ENCODE results near the gene RAI1. TPM values are rescaled to one million over a fixed set of nuclear protein-coding genes. Genes with fewer than 3 reads are reported as not detected.

RAI1 gene
- total RNA-seq, 1 experiment from 2014 or later: 46.8 TPM

DNA sequence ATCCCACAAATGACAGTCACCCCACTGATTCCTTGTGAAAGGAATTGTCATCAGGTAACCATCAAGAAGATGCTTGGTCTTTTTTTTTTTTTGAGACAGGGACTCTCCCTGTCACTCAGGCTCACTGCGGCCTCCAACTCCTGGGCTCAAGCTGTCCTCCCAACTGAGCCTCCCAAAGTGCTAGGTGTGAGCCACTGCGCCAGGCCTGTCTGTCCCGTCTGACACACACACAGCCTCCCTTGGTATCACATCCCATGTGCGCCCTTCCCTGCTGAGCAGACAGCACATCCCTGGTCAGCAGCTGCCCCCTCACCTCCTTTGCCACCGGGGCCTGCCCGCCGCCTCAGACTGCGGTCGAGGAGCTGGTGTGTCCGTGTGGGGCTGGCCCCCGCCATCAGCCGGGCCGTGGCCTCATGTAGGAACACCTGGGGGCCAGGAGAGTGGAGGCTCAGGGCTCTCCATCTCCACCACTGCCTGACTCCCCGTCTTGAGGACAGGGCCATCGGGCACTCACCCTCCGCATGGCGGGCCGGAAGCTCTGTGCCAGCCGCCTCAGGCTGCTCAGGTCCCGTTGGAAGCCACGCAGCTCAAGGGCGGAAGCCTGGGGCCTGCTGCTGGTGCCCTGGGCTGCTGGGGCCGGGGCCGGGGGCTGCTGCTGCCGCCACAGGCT lies 131.9 kb downstream of the RAI1 start:
- TF ChIP-seq, protein P1, sequence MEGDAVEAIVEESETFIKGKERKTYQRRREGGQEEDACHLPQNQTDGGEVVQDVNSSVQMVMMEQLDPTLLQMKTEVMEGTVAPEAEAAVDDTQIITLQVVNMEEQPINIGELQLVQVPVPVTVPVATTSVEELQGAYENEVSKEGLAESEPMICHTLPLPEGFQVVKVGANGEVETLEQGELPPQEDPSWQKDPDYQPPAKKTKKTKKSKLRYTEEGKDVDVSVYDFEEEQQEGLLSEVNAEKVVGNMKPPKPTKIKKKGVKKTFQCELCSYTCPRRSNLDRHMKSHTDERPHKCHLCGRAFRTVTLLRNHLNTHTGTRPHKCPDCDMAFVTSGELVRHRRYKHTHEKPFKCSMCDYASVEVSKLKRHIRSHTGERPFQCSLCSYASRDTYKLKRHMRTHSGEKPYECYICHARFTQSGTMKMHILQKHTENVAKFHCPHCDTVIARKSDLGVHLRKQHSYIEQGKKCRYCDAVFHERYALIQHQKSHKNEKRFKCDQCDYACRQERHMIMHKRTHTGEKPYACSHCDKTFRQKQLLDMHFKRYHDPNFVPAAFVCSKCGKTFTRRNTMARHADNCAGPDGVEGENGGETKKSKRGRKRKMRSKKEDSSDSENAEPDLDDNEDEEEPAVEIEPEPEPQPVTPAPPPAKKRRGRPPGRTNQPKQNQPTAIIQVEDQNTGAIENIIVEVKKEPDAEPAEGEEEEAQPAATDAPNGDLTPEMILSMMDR (conservative IDR thresholded peaks at IDR 0.05; ENCODE audit: low read depth, low read length): no peak
- no peak for TF ChIP-seq EZH2 (IDR thresholded peaks at IDR 0.05; ENCODE audit: borderline replicate concordance, low read depth, low read length, poor library complexity, severe bottlenecking)
- POLR2A ChIA-PET (ENCODE audit: low non-redundant PET): interaction anchor here (0.7 kb wide), 2 partner anchors 9 to 41 kb away, joined by 5 to 7 read pairs; no protein-coding TSS in a partner anchor

DNA sequence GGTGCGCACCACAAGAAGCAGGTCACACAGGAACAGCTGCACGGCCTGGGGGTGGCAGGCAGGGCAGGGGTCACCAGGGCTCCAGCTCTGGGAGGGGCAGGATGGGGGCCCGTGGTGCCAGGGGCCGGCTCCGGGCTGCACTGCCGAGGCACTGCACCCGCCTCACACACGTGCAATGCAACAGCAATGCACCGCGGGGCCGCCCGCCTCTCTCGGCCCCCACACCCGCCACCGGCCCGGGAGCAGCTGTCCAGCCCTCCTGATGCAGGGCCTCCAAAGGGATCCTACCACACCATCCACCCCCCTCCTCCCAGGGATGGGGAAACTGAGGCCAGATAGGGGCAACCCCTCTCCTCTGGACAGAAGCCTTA lies 132.5 kb downstream of the RAI1 start:
- Histone ChIP-seq H3K27me3 (replicated peaks; ENCODE audit: insufficient read depth, low read depth, low read length, poor library complexity) (no peaks in the 10 kb centered on the region), H3K4me3 (ENCODE audit: low read depth, low read length, poor library complexity, severe bottlenecking) (no peak overlapping the region), H3K27ac (ENCODE audit: low read depth, low read length, poor library complexity, severe bottlenecking) (peak overlapping the region; percentile 37), H3K4me1 (ENCODE audit: insufficient read depth, low read length, poor library complexity, severe bottlenecking) (peaks cover 44% of the 10 kb centered on the region), H3K9me3 (ENCODE audit: low read depth, low read length, poor library complexity, severe bottlenecking) (no peaks in the 10 kb centered on the region), H3K36me3 (ENCODE audit: insufficient read depth, low read length, poor library complexity, severe bottlenecking) (peaks cover 82% of the 10 kb centered on the region)
- intact Hi-C loops (cut with micrococcal nuclease; ENCODE audit: unreplicated experiment): loop anchor here (2.0 to 5.0 kb wide), 3 partner anchors 105 to 219 kb away; partner anchors contain the start of gene RAI1
- POLR2A ChIA-PET (ENCODE audit: low non-redundant PET): no interaction called here
- CTCF ChIA-PET: no interaction called here
- no peak for DNase-seq (ENCODE audit: low spot score)
- TF ChIP-seq EZH2 (IDR thresholded peaks at IDR 0.05; ENCODE audit: borderline replicate concordance, low read depth, low read length, poor library complexity, severe bottlenecking): no peak
- TF ChIP-seq, protein P1 (conservative IDR thresholded peaks at IDR 0.05; ENCODE audit: low read depth, low read length): no peak
- BruUV-seq (replicated peaks): no TSS peak

More for the DNA sequence above, 131.9 kb downstream of the RAI1 start:
- no TSS peak for BruUV-seq (replicated peaks)
- CTCF ChIA-PET: interaction anchor here (0.8 to 1.2 kb wide), 3 partner anchors 12 to 49 kb away, joined by 5 read pairs; no protein-coding TSS in a partner anchor
- no peaks in the 10 kb centered on the region for H3K9me3 ChIP-seq (ENCODE audit: low read depth, low read length, poor library complexity, severe bottlenecking)
- H3K36me3 ChIP-seq (ENCODE audit: insufficient read depth, low read length, poor library complexity, severe bottlenecking): peaks cover 80% of the 10 kb centered on the region
- H3K27ac ChIP-seq (ENCODE audit: low read depth, low read length, poor library complexity, severe bottlenecking): peak overlapping the region; percentile 37
- H3K4me1 ChIP-seq (ENCODE audit: insufficient read depth, low read length, poor library complexity, severe bottlenecking): peaks cover 39% of the 10 kb centered on the region
- no peak overlapping the region for H3K4me3 ChIP-seq (ENCODE audit: low read depth, low read length, poor library complexity, severe bottlenecking)
- peak; percentile 47 for DNase-seq (ENCODE audit: low spot score)
- intact Hi-C loops (cut with micrococcal nuclease; ENCODE audit: unreplicated experiment): loop anchor here (2.0 to 5.0 kb wide), 3 partner anchors 106 to 220 kb away; partner anchors contain the start of gene RAI1
- H3K27me3 ChIP-seq (replicated peaks; ENCODE audit: insufficient read depth, low read depth, low read length, poor library complexity): no peaks in the 10 kb centered on the region

DNA sequence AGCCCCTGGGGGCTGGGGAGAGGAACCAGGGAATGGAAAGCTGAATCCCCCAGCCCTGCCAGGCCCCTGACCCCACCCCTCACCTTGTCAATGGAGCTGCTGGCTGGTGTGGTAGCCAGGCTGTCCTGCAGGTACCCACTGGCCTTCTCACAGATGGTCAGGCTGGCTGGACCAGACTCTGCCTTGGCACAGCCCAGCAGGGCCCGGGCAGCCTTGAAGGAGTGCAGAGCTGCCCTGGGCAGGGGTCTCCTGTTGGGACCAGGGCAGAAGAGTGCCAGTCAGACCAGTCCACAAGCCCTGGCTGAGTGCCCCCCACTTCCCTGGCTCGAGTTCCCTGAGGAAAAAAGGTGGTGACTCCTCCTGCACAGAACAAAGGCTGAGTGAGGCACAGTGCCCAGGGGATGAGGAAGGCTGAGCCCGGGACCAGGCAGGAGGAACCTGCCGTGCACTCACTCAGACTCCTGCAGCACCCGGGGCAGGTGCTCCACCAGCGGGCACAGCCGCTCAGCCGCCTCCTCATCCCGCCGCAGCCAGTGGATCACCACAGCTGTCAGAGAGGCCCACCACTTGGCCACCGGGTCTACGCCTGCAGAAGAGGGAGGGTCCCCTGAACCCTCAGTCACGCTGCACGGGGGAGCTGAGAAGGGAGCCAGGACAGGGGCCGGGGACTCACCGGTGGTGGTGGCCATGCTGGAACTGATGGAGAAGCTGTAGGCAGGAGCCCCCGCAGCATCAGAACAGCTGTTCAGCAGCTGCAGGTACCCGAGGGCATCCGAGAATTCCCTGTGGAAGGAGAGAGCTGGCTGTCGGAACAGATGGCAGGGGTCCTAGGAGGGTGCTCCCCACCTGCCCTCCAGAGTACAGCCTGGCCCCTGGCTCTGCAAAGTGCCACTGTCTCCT lies 133.2 kb downstream of the RAI1 start:
- Histone ChIP-seq H3K4me3 (ENCODE audit: low read depth, low read length, poor library complexity, severe bottlenecking) (no peak overlapping the region), H3K27ac (ENCODE audit: low read depth, low read length, poor library complexity, severe bottlenecking) (peak overlapping the region; percentile 37), H3K9me3 (ENCODE audit: low read depth, low read length, poor library complexity, severe bottlenecking) (no peaks in the 10 kb centered on the region), H3K27me3 (replicated peaks; ENCODE audit: insufficient read depth, low read depth, low read length, poor library complexity) (no peaks in the 10 kb centered on the region), H3K36me3 (ENCODE audit: insufficient read depth, low read length, poor library complexity, severe bottlenecking) (peaks cover 88% of the 10 kb centered on the region), H3K4me1 (ENCODE audit: insufficient read depth, low read length, poor library complexity, severe bottlenecking) (peaks cover 51% of the 10 kb centered on the region)
- intact Hi-C loops (cut with micrococcal nuclease; ENCODE audit: unreplicated experiment): loop anchor here (5.0 kb wide), 1 partner anchor 132 kb away; the partner anchor contains the start of gene RAI1
- DNase-seq (ENCODE audit: low spot score): no peak
- TF ChIP-seq, protein P1 (conservative IDR thresholded peaks at IDR 0.05; ENCODE audit: low read depth, low read length): no peak
- TF ChIP-seq EZH2 (IDR thresholded peaks at IDR 0.05; ENCODE audit: borderline replicate concordance, low read depth, low read length, poor library complexity, severe bottlenecking): no peak
- ChIA-PET CTCF (interaction anchor here (0.6 kb wide), 1 partner anchor 105 kb away, joined by 5 read pairs; no protein-coding TSS in a partner anchor), POLR2A (ENCODE audit: low non-redundant PET) (no interaction called here)
- BruUV-seq (replicated peaks): no TSS peak
